GM21723 (cell line): Measurements from ENCODE around the gene SCUBE1.

Experiments used
- ATAC-seq: cut with Tn5 transposase; IDR thresholded peaks from one replicate; pipeline ENCODE4 v1.9.1; 2021; ENCODE audit warnings: mild to moderate bottlenecking, moderate library complexity; ENCODE audit not compliant: unreplicated experiment

SCUBE1 gene

DNA sequence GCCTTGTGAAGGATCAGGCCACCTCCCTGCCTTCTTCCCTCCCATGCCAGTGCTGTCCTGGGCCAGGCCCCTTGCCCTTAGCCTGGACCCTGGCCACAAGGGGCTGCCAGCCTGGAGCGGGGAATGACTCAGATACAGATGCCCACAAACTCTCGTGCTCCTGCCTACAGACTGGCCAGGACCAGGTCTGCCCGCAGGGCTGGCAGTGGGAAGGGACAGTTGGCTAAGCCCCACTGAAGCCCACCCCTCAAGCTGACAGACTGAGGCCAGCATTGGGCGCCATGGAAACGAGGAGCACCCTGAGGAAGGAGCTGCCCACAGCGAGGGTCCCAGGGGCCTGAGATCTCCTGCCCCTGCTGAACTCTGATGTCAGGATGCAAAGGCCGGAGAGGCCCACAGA lies 14.1 kb downstream of the SCUBE1 start:
- ATAC-seq = no peak

DNA sequence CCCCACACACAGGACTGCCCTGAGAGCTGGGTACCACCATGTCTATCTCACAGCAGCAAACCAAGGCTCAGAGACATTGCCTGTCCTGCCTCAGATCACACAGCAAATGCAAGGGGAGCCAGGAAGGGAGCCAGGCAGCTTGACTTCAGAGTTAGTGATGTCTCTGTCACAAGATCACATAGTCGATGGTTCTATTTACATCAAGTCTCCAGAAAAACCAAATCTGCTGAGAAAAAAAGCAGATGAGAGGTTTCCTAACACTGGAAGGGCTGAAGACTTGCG lies 16.1 kb downstream of the SCUBE1 start:
- ATAC-seq = no peak

DNA sequence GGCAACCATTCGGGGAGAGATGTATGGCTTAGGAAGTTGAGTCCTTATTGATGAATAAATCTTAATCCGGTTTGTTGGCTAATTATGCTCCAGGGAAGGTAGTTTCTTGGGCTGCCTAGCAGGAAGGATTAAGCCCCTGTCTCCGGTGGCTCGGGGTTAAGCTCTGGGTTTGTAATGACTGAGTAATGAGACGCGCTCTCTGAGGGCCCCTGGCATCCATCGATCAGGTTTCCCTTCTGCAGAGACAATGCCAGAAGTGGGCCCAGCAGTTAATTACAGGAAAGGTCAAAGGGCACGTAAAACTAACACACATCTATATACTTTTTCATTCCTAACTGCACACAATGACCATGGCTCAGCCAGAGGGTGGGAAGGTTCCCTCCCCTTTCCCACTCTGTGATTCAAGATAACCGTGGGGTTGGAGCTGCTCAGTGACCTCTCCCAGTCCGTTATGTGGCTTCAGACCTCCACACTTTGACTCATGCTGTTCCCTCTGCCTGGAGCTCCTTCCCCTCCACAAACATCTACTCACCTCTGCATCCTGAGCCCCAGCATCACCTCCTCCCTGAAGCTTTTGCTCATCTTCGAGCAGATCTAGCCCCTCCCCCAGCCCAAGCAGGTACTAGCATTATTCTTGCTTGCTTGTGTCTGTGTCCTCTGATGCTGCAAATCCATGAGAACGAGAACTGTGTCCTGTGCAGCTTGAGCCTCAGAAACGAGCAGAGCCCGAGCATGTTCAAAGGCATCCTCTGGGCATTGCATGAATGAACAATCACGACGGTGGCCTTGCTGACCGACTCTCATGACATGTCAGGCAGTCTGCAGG lies 16.6 kb downstream of the SCUBE1 start:
- no peak for ATAC-seq

DNA sequence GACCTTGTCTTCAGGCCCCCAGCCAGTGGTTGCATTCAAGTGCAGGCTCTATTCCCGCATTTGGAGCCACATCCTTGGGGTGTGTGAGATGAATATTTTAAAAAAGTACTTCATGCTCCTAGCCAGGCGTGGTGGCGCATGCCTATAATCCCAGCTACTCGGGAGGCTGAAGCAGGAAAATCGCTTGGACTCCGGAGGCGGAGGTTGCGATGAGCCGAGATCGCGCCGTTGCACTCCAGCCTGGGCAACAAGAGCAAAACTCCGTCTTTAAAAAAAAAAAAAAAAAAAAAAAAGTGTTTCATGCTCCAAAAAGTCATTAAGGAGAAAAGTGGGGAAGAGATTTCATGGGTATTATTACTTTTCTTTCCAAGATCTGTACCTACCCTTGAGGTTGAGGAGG lies 18.0 kb downstream of the SCUBE1 start:
- ATAC-seq = no peak

DNA sequence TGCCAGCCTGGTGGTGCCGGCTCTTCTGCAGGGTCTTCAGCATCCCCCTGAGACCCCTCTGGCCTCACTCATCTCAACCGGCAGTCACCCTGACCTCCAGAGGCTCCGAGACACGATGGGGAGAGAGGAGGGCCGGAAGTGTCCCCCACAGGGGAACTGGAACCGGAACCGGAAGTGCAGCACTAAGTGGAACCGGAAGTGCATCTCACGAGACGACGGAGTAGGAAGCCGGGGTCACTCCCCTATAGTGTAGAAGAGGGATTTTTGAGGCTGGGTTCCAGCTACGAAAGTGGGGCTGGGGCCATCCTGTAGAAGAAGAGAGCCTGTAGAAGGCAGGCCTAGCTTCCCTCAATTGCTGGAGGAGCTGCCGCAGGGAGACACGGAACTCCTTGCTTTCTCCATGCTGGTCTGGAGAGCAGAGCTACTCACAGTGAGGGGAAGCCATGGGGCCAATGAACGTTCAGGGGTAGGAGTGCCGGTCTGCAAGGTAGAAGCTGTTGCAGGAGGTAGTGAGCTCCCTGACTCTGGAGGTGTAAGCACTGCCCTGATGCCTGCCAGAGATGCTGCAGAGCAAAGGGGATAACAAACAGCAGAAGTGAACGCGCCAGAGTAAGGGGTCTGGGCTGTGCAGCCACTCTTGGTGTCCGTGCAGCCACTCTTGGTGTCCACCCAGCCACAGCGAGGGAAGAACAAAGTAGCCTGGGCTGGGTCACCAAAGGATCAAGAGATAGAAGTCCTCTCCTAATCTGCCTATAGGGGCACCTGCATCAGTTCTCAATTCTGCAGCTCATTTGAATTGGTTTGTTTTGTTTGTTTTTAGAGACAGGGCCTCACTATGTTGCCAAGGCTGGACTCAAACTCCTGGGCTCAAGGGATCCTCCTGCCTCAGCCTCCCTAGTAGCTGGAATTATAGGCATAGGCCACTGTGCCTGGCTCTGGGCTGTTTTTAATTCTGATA lies 21.9 kb downstream of the SCUBE1 start:
- no peak for ATAC-seq

DNA sequence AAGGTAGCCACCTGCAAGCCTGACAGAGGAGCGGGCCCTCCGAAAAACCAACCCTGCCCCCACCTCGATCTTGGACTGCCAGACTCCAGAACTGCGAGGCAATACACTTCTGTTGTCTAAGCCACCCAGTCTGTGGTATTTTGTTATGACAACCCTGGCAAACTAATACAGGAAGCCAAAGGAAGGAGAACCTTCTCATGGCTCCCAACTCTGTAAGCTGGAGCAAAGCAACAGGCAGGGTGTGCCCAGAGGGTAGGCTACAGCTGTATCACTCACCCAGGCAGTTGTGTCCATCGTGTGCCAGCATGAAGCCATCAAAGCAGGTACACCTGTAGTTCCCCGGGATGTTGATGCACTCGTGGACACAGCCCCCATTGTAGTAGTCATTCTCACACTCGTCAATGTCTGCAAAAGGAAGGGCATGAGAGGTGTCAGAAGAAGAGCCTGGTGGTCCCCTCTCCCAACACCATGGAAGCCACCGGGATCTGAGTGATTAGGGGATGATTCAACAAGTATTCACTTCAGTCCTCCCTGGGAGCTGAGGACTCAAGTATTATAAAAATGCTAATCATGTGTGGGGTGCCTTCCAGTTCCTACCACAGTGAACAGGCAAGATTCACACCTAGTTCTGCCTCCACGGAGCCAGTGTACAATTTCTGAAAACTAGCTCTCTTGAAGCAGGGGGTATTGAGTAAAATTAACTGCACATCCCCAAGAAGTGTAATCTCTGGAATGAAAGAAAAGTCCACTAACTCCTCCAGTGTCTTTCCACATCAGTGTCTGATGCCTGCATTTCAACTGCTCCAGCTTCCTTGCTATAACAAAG lies 23.3 kb downstream of the SCUBE1 start:
- no peak for ATAC-seq

DNA sequence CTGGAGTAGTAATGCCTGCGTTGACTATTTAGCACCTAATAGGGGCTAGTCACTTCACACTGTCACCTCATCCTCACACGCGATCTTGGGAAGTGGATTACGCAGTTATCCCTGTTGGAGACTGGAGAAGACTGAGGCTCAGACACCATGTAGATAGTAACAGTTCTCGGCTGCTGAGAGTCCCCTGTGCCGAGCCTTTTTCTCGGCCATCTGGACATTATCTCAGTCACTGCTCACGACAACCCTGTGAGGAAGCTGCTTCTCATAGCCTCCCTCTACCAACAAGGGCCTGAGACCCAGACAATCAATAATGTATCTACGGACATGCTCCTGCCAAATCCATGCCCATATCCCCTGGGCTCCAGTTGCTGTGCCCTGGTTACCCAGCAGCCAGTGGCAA lies 25.9 kb downstream of the SCUBE1 start:
- ATAC-seq = no peak

DNA sequence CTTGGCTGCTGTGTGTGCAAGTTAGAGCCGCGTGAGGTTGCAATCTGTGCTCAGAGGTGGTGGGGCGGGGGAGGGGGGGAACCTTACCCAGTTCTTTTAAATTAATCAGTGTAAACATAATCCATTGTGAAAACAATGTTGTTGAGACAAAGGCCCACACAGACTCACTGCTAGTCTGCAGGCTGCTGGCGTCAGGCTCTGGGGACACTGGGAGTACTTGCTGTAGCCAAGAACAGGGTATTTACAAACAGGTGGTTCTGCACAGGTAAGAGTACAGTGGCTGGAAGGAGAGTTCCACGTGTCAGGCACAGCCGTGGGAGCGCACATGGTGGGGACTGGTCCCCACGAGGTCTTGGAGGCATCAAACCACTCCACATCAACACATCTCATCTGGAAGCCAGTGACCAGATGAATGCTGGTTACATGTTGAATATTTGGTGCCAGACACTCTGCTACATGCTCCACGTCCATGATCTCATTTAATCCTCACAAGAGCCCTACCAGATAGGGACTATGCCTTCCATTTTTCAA lies 27.4 kb downstream of the SCUBE1 start:
- ATAC-seq = no peak

DNA sequence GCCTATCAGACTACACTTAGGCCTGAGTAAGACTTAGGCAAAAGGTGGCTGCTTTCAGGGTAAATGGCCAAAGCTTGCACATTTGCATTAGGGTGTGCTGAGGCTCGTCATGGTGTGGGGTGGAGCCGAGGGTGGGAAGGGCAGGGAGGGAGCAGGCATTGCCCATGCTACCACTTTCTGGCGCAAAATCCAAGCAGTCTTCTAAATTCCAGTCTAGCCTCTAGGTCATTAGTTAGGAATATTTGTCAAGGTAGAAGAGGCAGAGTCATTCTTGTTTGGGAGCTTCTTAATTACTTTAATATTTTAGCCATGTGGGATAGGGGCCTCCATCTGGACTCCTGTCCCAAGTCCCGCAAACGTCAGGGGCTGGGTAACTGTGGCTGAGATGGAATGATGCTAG lies 28.6 kb downstream of the SCUBE1 start:
- no peak for ATAC-seq

DNA sequence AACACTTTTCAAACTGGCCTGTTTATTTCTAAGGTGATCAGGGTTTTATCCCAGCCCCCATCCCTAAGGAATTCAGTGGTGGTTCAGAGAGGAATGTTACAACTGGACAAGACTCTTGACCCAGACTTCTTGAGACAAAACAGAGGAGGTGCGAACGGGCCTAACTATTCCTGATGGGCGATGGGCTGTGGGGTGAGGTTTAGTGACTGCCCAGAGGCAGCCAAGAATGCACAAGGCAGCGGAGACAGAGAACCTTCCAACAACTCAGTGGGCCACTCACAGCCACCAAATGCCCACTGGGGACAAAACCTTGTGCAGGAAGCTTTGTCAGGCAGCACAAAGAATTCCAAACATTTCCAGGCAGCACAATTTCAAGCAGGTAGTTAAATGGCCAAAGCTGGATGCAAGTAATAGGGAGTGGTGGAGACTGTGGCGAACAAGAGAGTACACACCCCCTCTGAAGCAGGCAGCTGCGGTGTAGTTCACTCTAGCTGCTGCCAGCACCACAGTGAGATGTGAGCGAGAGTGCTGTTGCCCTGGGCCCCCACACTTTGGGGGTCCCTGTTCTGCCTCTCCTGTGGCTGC lies 29.2 kb downstream of the SCUBE1 start:
- no peak for ATAC-seq

DNA sequence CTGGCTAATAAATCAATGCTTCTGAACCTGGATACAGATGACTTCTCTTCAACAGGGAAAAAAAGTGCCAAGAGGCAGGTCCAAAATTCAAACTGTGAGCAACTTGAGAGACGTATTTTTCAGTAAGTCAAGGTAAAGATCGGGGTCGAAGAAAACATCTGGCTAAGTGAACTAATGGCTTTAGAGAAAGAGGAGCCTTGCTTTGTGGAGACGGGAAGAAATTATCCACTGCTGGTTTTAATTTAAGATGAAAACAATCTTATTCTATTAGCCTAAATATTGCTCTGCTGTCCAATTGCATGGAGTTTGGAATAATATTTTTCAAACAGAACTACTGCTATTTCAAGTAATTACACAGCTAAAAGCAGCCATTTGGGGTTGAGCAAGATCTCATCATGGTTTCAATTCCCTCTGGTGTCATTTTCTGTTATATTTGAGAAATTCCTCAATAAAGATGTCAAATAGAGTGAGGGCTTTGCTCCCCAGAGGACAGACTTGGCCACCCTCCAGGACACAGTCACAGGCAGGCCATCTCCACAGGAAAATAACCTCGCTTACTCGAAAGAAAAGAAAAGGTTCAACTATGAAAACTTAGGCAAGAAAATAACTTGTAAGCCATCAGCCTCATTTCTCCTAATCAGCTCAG lies 29.8 kb downstream of the SCUBE1 start:
- ATAC-seq = no peak

DNA sequence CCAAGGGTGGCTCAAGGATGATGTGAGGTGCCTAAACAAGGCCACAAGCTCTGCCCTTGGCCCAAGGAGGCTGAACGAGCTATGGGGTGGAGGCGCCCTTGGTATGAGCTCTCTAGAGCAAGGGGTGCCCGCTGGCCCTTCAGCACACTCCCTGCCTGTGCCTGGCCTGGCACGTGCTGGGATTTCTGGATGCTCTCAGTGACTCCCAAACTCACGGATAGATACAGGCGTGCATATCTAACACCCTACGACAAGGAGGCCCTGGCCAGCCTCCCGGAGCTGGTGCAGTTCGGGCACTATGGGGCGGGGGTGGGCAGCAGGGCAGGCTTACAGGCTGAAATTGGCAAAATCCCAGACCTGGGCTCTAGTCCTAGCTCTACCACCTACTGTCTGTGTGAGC lies 30.6 kb downstream of the SCUBE1 start:
- ATAC-seq = no peak

DNA sequence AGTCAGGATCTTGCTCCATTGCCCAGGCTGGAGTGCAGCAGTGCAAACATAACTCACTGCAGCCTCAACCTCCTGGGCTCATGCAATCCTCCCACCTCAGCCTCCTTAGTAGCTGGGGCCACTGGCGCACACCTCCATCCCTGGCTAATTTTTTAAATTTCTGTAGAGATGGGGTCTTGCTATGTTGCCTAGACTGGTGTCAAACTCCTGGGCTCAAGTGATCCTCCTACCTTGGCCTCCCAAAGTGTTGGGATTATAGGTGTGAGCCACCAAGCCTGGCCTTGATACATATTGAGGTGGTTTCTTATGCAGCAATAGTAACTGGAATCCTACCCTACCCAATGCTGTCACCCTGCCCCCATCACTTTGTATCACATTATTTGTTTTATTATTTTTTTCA lies 32.4 kb downstream of the SCUBE1 start:
- no peak for ATAC-seq

DNA sequence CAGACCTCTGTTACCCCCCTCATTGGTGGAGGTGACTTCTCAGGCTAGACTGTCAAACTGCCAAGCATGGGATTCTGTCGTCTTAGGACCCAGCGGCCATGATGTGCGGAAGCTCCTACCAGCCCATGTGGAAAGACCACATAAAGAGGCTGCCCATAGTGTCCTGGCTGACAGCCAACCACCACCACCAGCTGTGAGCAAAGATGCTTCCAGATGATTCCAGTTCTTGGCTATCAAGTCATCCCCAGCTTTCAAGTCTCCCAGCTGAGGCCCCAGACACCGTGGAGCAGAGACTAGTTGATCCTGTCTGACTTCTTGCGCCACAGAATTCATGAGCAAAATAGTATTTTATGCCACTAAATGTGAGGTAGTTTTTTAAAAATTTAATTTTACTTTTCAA lies 32.9 kb downstream of the SCUBE1 start:
- ATAC-seq = no peak

DNA sequence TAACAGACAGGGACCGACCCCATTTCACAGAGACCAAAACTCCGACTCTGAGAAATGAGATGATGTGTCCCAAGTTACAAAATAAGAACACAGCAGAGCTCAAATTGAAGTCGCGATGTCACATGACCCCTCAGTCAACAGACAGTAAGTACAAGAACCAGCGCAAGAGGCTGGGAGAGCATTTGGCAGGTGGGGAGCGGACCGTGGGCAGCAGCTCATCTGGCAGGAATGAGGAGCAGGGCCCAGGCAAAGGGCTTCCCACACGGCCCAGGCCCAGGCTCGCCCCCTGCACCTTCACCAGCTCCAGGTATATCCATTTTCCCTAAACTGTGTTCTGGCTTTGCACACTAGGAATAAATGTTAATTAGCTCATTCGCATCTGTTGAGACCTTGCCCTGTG lies 34.3 kb downstream of the SCUBE1 start:
- ATAC-seq = no peak

DNA sequence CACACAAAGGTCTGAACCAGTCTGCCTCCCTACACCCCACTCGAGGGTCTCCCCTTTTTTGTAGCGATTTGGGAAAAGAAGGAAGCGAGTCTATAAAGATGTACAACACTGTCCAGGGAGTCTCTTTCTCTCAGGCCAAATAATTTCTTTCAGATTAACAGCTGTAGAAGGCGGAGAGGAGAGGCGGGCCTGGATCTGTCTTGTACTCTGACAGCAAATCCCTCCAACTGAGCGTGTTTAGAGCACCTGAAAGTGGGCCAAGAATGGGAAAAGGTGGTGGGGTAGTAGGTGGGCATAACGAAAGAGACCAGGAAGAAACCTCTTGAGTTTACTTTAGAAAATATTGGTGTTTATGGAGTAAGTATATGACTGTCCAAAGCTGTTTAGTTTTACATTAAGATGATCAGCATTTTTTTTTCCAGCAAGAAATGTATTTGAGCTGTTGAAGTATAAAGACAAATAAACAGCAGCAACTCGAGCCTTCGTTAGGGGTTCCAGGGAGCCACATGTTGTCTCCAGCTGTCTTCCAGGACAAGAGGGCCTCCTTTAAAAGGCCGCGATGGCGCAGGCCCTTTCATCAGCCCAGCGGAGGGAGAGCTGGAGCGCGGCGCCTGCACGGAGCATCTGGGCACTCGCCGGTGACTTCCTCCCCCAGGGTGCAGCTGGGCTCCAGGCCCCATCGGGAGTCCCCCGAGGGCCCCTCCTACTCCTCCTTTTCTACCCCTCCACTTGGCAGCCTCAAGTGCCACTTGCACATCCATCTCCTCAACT lies 34.9 kb downstream of the SCUBE1 start:
- no peak for ATAC-seq

DNA sequence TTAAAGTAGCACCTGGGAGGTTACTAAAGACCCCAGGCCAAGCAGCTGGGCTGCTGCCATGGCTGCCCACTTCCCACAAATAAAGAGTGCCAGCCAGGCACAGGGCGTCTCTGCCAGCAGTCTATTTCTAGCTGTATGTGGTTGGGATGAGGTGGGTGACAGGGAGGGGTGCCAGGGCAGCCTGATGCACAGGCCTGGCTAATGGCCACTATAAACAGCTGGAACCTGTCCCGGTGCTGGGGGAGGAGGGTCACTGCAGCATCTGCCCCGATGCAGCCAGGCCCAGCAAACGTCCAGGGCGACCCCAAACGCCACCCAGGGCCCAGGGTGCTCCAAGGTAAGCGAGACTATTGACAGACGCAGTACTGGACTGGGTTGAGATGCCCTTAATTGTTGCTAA lies 37.4 kb downstream of the SCUBE1 start:
- ATAC-seq = no peak

DNA sequence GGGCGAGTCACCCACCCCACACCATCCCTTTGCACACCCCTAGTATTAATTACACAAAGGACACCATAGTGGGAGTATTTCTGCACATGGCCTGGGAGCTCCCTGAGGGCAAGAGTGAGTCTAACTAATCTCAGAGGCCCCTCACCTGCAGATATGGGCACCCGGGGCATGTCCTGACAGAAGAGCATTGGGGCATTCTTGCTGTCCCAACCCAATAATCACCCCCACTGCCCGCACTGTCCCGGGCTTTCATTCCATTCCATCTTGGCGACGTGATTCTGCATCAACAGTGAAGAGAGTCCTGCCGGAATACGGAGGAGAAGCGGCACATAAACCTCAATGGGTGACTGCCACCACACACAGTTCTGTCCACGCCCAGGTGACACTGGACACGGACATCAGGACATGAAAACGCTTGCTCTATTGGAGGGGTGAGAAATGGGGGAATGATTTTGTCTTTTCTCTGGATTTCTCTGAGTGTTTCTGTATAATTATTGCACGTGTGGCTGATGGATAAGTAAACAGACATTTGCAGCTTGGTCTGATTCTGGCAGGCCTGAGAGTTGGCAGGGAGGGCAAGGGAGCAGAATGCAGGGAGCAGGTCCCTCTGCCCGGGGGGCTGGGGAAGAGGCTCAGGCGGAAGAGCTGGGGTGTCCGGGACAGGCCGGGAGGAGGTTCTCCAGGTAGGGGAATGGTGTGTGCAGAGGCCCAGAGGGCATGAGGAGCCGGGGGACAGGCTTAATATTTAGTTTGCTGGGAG lies 38.2 kb downstream of the SCUBE1 start:
- ATAC-seq = no peak

DNA sequence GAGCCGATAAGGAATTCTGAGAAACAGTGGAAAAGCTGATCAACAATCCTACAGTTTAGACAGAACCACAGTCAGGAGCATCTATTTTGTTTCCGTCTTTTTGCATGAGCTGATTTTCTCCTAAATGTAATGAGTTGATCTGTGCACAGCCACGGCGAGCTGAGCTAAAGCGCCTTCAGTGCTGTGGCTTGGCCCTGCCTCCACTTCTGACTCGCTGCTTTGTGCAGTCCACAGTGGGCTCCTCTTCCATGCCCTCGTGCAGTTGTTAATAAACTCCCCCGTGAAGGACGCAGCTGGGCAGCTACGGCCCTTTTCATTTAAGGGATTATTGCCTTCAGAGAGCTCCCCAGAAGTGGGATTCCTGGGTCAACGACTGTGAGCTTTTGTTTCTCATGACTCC lies 39.4 kb downstream of the SCUBE1 start:
- ATAC-seq = no peak
